Peyer's patch (tissue), 4 donors: ENCODE data around the gene PPA1.

Experiments used
- POLR2A ChIP-seq, 2 donors: fragments of 450-650 bp; IDR thresholded peaks; one replicate each; pipeline ENCODE4 v1.5.1; 2017; ENCODE audit warnings: antibody characterized with exemption in 2 of 2, mild to moderate bottlenecking in 2 of 2, moderate library complexity in 2 of 2
- TF ChIP-seq, protein P1 (sequence below), 6 experiments: fragments of 450-650 bp in 4 of 6; fragments of 200-600 bp in 2 of 6; sonication (generic) in 1 of 6; IDR thresholded peaks; one replicate each; pipeline ENCODE4 v1.5.1; 2017 to 2019; ENCODE audit warnings: antibody characterized with exemption in 6 of 6, mild to moderate bottlenecking in 3 of 6, moderate library complexity in 1 of 6

DNA sequence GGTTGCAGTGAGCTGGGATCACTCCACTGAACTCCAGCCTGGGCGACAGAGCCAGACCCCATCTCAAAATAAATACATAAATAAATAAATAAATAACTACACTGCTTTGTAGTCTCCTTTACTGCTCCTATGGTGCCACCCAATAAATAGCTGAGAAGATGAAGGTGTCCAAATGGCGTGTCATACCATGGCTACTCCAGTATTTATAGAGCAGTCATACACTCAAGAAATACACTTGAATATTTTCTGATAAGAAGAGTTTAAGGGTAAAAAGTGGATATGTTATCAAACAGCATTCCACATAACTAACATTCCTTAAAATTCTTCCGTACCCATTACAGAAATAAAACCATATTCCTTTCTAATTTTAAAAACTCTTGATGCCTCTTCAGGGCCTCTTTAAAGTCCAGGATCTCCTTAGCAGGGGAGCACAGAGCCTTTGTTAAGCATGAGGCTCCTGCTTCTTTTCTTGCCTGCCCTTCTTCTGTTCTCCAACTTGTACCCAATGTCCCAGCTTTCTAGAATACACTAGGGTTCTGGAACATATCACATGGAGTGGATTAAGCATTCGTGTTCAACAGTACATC, 55.0 kb downstream of the PPA1 start:
- TF ChIP-seq, protein P1, sequence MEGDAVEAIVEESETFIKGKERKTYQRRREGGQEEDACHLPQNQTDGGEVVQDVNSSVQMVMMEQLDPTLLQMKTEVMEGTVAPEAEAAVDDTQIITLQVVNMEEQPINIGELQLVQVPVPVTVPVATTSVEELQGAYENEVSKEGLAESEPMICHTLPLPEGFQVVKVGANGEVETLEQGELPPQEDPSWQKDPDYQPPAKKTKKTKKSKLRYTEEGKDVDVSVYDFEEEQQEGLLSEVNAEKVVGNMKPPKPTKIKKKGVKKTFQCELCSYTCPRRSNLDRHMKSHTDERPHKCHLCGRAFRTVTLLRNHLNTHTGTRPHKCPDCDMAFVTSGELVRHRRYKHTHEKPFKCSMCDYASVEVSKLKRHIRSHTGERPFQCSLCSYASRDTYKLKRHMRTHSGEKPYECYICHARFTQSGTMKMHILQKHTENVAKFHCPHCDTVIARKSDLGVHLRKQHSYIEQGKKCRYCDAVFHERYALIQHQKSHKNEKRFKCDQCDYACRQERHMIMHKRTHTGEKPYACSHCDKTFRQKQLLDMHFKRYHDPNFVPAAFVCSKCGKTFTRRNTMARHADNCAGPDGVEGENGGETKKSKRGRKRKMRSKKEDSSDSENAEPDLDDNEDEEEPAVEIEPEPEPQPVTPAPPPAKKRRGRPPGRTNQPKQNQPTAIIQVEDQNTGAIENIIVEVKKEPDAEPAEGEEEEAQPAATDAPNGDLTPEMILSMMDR (IDR thresholded peaks at IDR 0.05) = no peak
- no peak for TF ChIP-seq POLR2A (IDR thresholded peaks at IDR 0.05)
